Measurements from ENCODE around the gene C20orf141.

C20orf141 gene

GRCh38 chr20:2849529-2849928 is 34.7 kb downstream of the C20orf141 start:
- H3K4me3 ChIP-seq (ENCODE audit: low read depth in 1 of 2, low read length in 2 of 2) = no peak overlapping the region
- H3K27me3 ChIP-seq (ENCODE audit: control insufficient read depth in 1 of 2, insufficient read depth in 2 of 2, low read length in 2 of 2) = no peaks in the 10 kb centered on the region
- peaks cover 4 to 5% of the 10 kb centered on the region in 2 donors for H3K4me1 ChIP-seq (ENCODE audit: control insufficient read depth in 1 of 2, insufficient read depth in 2 of 2, low read length in 2 of 2)
- no peaks in the 10 kb centered on the region for H3K36me3 ChIP-seq (ENCODE audit: control insufficient read depth in 1 of 2, insufficient read depth in 2 of 2, low read length in 2 of 2)
- no peak overlapping the region for H3K9ac ChIP-seq (ENCODE audit: low read depth in 1 of 2, low read length in 2 of 2)
- no peak overlapping the region for H3K27ac ChIP-seq (ENCODE audit: low read depth, low read length)
- no peaks in the 10 kb centered on the region for H3K9me3 ChIP-seq (ENCODE audit: control insufficient read depth in 1 of 2, low read length in 2 of 2)

GRCh38 chr20:2851086-2851485 is 36.3 kb downstream of the C20orf141 start:
- no peak overlapping the region for H3K27ac ChIP-seq (ENCODE audit: low read depth, low read length)
- H3K9me3 ChIP-seq (ENCODE audit: control insufficient read depth in 1 of 2, low read length in 2 of 2) = no peaks in the 10 kb centered on the region
- no peaks in the 10 kb centered on the region for H3K27me3 ChIP-seq (ENCODE audit: control insufficient read depth in 1 of 2, insufficient read depth in 2 of 2, low read length in 2 of 2)
- H3K4me1 ChIP-seq (ENCODE audit: control insufficient read depth in 1 of 2, insufficient read depth in 2 of 2, low read length in 2 of 2) = peaks cover 4 to 5% of the 10 kb centered on the region in 2 donors
- no peaks in the 10 kb centered on the region for H3K36me3 ChIP-seq (ENCODE audit: control insufficient read depth in 1 of 2, insufficient read depth in 2 of 2, low read length in 2 of 2)
- H3K4me3 ChIP-seq (ENCODE audit: low read depth in 1 of 2, low read length in 2 of 2) = no peak overlapping the region
- H3K9ac ChIP-seq (ENCODE audit: low read depth in 1 of 2, low read length in 2 of 2) = no peak overlapping the region

DNA sequence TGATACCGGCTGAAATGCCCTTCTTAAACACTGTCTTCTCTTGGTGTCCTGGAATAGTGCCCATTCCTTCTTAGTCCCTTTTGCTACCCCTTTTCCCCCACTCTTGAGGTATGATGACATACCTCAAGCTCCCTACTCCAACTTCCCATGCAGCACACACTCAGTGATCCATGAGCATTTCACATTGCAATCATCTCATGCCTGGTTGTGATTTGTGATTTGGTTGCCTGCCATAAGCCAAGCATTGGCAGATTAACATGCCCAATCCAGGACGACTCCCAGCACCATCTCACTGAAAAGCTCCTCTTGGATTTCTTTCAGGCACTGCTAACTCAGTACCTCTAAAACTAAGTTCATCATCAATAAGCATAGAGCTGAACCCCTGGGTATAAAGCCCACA is 43.8 kb downstream of the C20orf141 start:
- Histone ChIP-seq H3K27ac (ENCODE audit: low read depth, low read length) (no peak overlapping the region), H3K4me3 (ENCODE audit: low read depth in 1 of 2, low read length in 2 of 2) (no peak overlapping the region), H3K36me3 (ENCODE audit: control insufficient read depth in 1 of 2, insufficient read depth in 2 of 2, low read length in 2 of 2) (peaks cover 7 to 27% of the 10 kb centered on the region in 2 donors), H3K9me3 (ENCODE audit: control insufficient read depth in 1 of 2, low read length in 2 of 2) (no peaks in the 10 kb centered on the region), H3K9ac (ENCODE audit: low read depth in 1 of 2, low read length in 2 of 2) (no peak overlapping the region), H3K4me1 (ENCODE audit: control insufficient read depth in 1 of 2, insufficient read depth in 2 of 2, low read length in 2 of 2) (no peaks in the 10 kb centered on the region), H3K27me3 (ENCODE audit: control insufficient read depth in 1 of 2, insufficient read depth in 2 of 2, low read length in 2 of 2) (no peaks in the 10 kb centered on the region)

- H3K4me1 ChIP-seq (ENCODE audit: control insufficient read depth in 1 of 2, insufficient read depth in 2 of 2, low read length in 2 of 2) = no peaks in the 10 kb centered on the region
- no peak overlapping the region for H3K27ac ChIP-seq (ENCODE audit: low read depth, low read length)
- H3K9me3 ChIP-seq (ENCODE audit: control insufficient read depth in 1 of 2, low read length in 2 of 2) = no peaks in the 10 kb centered on the region
- H3K27me3 ChIP-seq (ENCODE audit: control insufficient read depth in 1 of 2, insufficient read depth in 2 of 2, low read length in 2 of 2) = no peaks in the 10 kb centered on the region
- H3K9ac ChIP-seq (ENCODE audit: low read depth in 1 of 2, low read length in 2 of 2) = no peak overlapping the region
- peaks cover 7 to 35% of the 10 kb centered on the region in 2 donors for H3K36me3 ChIP-seq (ENCODE audit: control insufficient read depth in 1 of 2, insufficient read depth in 2 of 2, low read length in 2 of 2)
- no peak overlapping the region for H3K4me3 ChIP-seq (ENCODE audit: low read depth in 1 of 2, low read length in 2 of 2)
These were observed 44.7 kb downstream of the C20orf141 start for GRCh38 chr20:2859330-2860121.

GRCh38 chr20:2864626-2865025 is 49.8 kb downstream of the C20orf141 start:
- H3K27ac ChIP-seq (ENCODE audit: low read depth, low read length) = no peak overlapping the region
- no peak overlapping the region for H3K9ac ChIP-seq (ENCODE audit: low read depth in 1 of 2, low read length in 2 of 2)
- no peaks in the 10 kb centered on the region for H3K27me3 ChIP-seq (ENCODE audit: control insufficient read depth in 1 of 2, insufficient read depth in 2 of 2, low read length in 2 of 2)
- no peak overlapping the region for H3K4me3 ChIP-seq (ENCODE audit: low read depth in 1 of 2, low read length in 2 of 2)
- peaks cover 0 to 3% of the 10 kb centered on the region in 2 donors for H3K4me1 ChIP-seq (ENCODE audit: control insufficient read depth in 1 of 2, insufficient read depth in 2 of 2, low read length in 2 of 2)
- peaks cover 21 to 55% of the 10 kb centered on the region in 2 donors for H3K36me3 ChIP-seq (ENCODE audit: control insufficient read depth in 1 of 2, insufficient read depth in 2 of 2, low read length in 2 of 2)
- H3K9me3 ChIP-seq (ENCODE audit: control insufficient read depth in 1 of 2, low read length in 2 of 2) = no peaks in the 10 kb centered on the region

GRCh38 chr20:2865101-2865500 is 50.3 kb downstream of the C20orf141 start:
- Histone ChIP-seq H3K27me3 (ENCODE audit: control insufficient read depth in 1 of 2, insufficient read depth in 2 of 2, low read length in 2 of 2) (no peaks in the 10 kb centered on the region), H3K9ac (ENCODE audit: low read depth in 1 of 2, low read length in 2 of 2) (no peak overlapping the region), H3K9me3 (ENCODE audit: control insufficient read depth in 1 of 2, low read length in 2 of 2) (no peaks in the 10 kb centered on the region), H3K27ac (ENCODE audit: low read depth, low read length) (no peak overlapping the region), H3K36me3 (ENCODE audit: control insufficient read depth in 1 of 2, insufficient read depth in 2 of 2, low read length in 2 of 2) (peaks cover 21 to 55% of the 10 kb centered on the region in 2 donors), H3K4me1 (ENCODE audit: control insufficient read depth in 1 of 2, insufficient read depth in 2 of 2, low read length in 2 of 2) (peaks cover 0 to 3% of the 10 kb centered on the region in 2 donors), H3K4me3 (ENCODE audit: low read depth in 1 of 2, low read length in 2 of 2) (no peak overlapping the region)
